Panc1 (cell line): ENCODE results near the gene ADD2. TPM values are rescaled to one million over a fixed set of nuclear protein-coding genes. Genes with fewer than 3 reads are reported as not detected.

ENCODE experiments used
- ATAC-seq: fragments of 200-7000 bp; cut with Tn5 transposase; 2 replicates; pipeline ENCODE4 v1.9.1; 2020; ENCODE audit warnings: mild to moderate bottlenecking, moderate library complexity
- BruUV-seq: library from RNA; stranded (reverse); fragments of 400-500 nt; replicated peaks from 2 replicates; lab custom pipeline; 2021; lab: Mats Ljungman, UMichigan
- CTCF ChIA-PET: fragments of 300-600 bp; sonication (Branson Sonifier 250); formaldehyde crosslinking; loops from one replicate; lab custom pipeline; 2022; ENCODE audit warnings: antibody characterized with exemption; lab: Charles Lee
- POLR2A ChIA-PET: fragments of 300-600 bp; sonication (Branson Sonifier 250); formaldehyde crosslinking; loops from one replicate; lab custom pipeline; 2022; ENCODE audit warnings: antibody characterized with exemption; lab: Charles Lee
- DNase-seq: peaks from one replicate; pipeline ENCODE4 v3.0.0-alpha.2; 2010; ENCODE audit warnings: low read depth, low spot score
- H3K27ac ChIP-seq: 2 replicates; pipeline ENCODE4 v1.5.1; 2011; ENCODE audit warnings: mild to moderate bottlenecking, low read length, inconsistent platforms
- H3K27me3 ChIP-seq: fragments of 200-500 bp; sonication (Bioruptor generic); 2 replicates; pipeline ENCODE4 v1.6.0; 2014; ENCODE audit warnings: low read length, inconsistent platforms; ENCODE audit not compliant: control insufficient read depth, insufficient read depth
- H3K36me3 ChIP-seq: fragments of 200-500 bp; sonication (Bioruptor generic); 2 replicates; pipeline ENCODE4 v1.5.1; 2014; ENCODE audit warnings: inconsistent platforms, mild to moderate bottlenecking, low read length, moderate library complexity; ENCODE audit not compliant: control insufficient read depth, insufficient read depth
- H3K4me1 ChIP-seq: 2 replicates; pipeline ENCODE4 v1.5.1; 2011; ENCODE audit warnings: inconsistent platforms, mild to moderate bottlenecking, low read length, moderate library complexity; ENCODE audit not compliant: control insufficient read depth, insufficient read depth
- H3K4me3 ChIP-seq, 2 experiments: 2 replicates each; pipeline ENCODE4 v1.5.1; 2011 to 2012; ENCODE audit warnings: low read depth in 2 of 2, low read length in 2 of 2, mild to moderate bottlenecking in 2 of 2, inconsistent platforms in 1 of 2, moderate library complexity in 1 of 2
- H3K9me3 ChIP-seq: fragments of 200-500 bp; sonication (Bioruptor generic); 2 replicates; pipeline ENCODE4 v1.5.1; 2014; ENCODE audit warnings: low read depth, mild to moderate bottlenecking, inconsistent platforms, low read length, moderate library complexity; ENCODE audit not compliant: control insufficient read depth, insufficient read depth
- POLR2AphosphoS5 ChIP-seq: IDR thresholded peaks from 2 replicates; pipeline ENCODE4 v1.6.1; 2012; ENCODE audit warnings: mild to moderate bottlenecking, low read depth, low read length, moderate library complexity
- SIN3A ChIP-seq: IDR thresholded peaks from 2 replicates; pipeline ENCODE4 v1.6.1; 2012; ENCODE audit warnings: low read depth, mild to moderate bottlenecking, low read length, moderate library complexity, borderline replicate concordance; ENCODE audit not compliant: insufficient read depth
- TCF7L2 ChIP-seq: IDR thresholded peaks from 2 replicates; pipeline ENCODE4 v1.6.1; 2011; ENCODE audit warnings: mild to moderate bottlenecking, low read depth, low read length, inconsistent platforms
- in situ Hi-C: cut with HindIII; loops from 2 replicates; pipeline ENCODE4 v1.10.0; 2016; ENCODE audit warnings: low sequenced_read_pairs, low pct_unique_long_range_greater_than_20kb
- intact Hi-C: fragments of 100-400 bp; cut with micrococcal nuclease; formaldehyde crosslinking; loops from one replicate; pipeline ENCODE4 v1.10.0; 2022; ENCODE audit not compliant: unreplicated experiment
- total RNA-seq: library from RNA; stranded (reverse); gene quantifications from one replicate; pipeline ENCODE4 v1.2.1, GENCODE V29; 2021; ENCODE audit not compliant: unreplicated experiment
- TF ChIP-seq, protein P1 (sequence below), 2 experiments: IDR thresholded peaks; 2 replicates each; pipeline ENCODE4 v1.6.1; 2011 to 2012; ENCODE audit warnings: low read depth in 2 of 2, control low read depth in 1 of 2, low read length in 1 of 2, mild to moderate bottlenecking in 1 of 2, moderate library complexity in 1 of 2; ENCODE audit not compliant: insufficient read depth in 1 of 2
- TF ChIP-seq, protein P2 (sequence below): fragments of 450-650 bp; IDR thresholded peaks from 2 replicates; pipeline ENCODE4 v1.5.1; 2017; ENCODE audit warnings: mild to moderate bottlenecking

The ADD2 gene
- total RNA-seq, 1 experiment from 2014 or later, result 0.26 TPM

DNA sequence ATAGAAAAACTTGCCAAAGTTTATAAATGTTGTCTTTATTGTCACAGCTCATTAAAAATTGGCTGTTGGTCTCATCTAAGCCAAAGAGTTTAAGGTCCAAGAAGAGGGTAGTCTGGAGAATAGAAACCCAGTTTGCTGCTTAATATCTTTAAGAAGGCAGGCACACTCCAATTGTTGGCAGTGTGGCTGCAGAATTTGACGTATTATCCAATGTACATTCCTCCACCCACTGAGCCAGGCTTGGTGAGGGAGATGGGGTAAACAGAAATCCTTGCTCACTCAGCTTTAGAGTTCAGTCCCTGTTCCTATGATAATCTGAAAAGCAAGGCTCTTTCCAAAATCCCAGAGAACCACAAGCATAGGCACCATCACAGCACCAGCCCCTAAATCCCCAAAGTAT is 10.7 kb upstream of the ADD2 start:
- no peaks in the 10 kb centered on the region for H3K36me3 ChIP-seq
- no peak overlapping the region for H3K27ac ChIP-seq
- in situ Hi-C loops (no loop called here), intact Hi-C loops (no loop called here)
- H3K27me3 ChIP-seq, result peaks cover 24% of the 10 kb centered on the region
- H3K4me1 ChIP-seq, result no peaks in the 10 kb centered on the region
- CTCF ChIA-PET, result no interaction called here
- no peaks in the 10 kb centered on the region for H3K9me3 ChIP-seq
- DNase-seq (no peak), ATAC-seq (no peak)
- TF ChIP-seq, protein P1, sequence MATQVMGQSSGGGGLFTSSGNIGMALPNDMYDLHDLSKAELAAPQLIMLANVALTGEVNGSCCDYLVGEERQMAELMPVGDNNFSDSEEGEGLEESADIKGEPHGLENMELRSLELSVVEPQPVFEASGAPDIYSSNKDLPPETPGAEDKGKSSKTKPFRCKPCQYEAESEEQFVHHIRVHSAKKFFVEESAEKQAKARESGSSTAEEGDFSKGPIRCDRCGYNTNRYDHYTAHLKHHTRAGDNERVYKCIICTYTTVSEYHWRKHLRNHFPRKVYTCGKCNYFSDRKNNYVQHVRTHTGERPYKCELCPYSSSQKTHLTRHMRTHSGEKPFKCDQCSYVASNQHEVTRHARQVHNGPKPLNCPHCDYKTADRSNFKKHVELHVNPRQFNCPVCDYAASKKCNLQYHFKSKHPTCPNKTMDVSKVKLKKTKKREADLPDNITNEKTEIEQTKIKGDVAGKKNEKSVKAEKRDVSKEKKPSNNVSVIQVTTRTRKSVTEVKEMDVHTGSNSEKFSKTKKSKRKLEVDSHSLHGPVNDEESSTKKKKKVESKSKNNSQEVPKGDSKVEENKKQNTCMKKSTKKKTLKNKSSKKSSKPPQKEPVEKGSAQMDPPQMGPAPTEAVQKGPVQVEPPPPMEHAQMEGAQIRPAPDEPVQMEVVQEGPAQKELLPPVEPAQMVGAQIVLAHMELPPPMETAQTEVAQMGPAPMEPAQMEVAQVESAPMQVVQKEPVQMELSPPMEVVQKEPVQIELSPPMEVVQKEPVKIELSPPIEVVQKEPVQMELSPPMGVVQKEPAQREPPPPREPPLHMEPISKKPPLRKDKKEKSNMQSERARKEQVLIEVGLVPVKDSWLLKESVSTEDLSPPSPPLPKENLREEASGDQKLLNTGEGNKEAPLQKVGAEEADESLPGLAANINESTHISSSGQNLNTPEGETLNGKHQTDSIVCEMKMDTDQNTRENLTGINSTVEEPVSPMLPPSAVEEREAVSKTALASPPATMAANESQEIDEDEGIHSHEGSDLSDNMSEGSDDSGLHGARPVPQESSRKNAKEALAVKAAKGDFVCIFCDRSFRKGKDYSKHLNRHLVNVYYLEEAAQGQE (IDR thresholded peaks at IDR 0.05; ENCODE audit: insufficient read depth in 1 of 2, low read depth in 2 of 2, low read length in 1 of 2), result no peak
- no peak for TF ChIP-seq POLR2AphosphoS5
- TF ChIP-seq, protein P2, sequence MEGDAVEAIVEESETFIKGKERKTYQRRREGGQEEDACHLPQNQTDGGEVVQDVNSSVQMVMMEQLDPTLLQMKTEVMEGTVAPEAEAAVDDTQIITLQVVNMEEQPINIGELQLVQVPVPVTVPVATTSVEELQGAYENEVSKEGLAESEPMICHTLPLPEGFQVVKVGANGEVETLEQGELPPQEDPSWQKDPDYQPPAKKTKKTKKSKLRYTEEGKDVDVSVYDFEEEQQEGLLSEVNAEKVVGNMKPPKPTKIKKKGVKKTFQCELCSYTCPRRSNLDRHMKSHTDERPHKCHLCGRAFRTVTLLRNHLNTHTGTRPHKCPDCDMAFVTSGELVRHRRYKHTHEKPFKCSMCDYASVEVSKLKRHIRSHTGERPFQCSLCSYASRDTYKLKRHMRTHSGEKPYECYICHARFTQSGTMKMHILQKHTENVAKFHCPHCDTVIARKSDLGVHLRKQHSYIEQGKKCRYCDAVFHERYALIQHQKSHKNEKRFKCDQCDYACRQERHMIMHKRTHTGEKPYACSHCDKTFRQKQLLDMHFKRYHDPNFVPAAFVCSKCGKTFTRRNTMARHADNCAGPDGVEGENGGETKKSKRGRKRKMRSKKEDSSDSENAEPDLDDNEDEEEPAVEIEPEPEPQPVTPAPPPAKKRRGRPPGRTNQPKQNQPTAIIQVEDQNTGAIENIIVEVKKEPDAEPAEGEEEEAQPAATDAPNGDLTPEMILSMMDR, result no peak
- TF ChIP-seq TCF7L2, result no peak
- no peak for TF ChIP-seq SIN3A
- POLR2A ChIA-PET, result no interaction called here
- no peak overlapping the region for H3K4me3 ChIP-seq
- no TSS peak for BruUV-seq

- Histone ChIP-seq H3K9me3 (no peaks in the 10 kb centered on the region), H3K27ac (no peak overlapping the region), H3K36me3 (no peaks in the 10 kb centered on the region), H3K4me3 (no peak overlapping the region), H3K27me3 (peaks cover 27% of the 10 kb centered on the region), H3K4me1 (no peaks in the 10 kb centered on the region)
- DNase-seq, result no peak
- CTCF ChIA-PET, result no interaction called here
- intact Hi-C loops, result no loop called here
- ATAC-seq, result no peak
- TF ChIP-seq SIN3A, result no peak
- TF ChIP-seq, protein P1 (IDR thresholded peaks at IDR 0.05; ENCODE audit: insufficient read depth in 1 of 2, low read depth in 2 of 2, low read length in 1 of 2), result no peak
- no peak for TF ChIP-seq TCF7L2
- no peak for TF ChIP-seq POLR2AphosphoS5
- TF ChIP-seq, protein P2, result no peak
- in situ Hi-C loops, result no loop called here
- POLR2A ChIA-PET, result no interaction called here
- no TSS peak for BruUV-seq
Measured at GRCh38 chr2:70777450-70777849, 9.4 kb upstream of the ADD2 start.
